A673 (cell line): ENCODE measurements around the gene SH3PXD2B. TPM values are rescaled to one million over a fixed set of nuclear protein-coding genes. Genes with fewer than 3 reads are reported as not detected.

Experiments
- BruUV-seq: library from RNA; stranded (reverse); fragments of 400-500 nt; replicated peaks from 2 replicates; lab custom pipeline; 2021; lab: Mats Ljungman, UMichigan
- CTCF ChIA-PET: fragments of 300-600 bp; sonication (Branson Sonifier 250); formaldehyde crosslinking; loops from one replicate; lab custom pipeline; 2022; ENCODE audit warnings: antibody characterized with exemption; lab: Charles Lee
- POLR2A ChIA-PET: fragments of 300-600 bp; sonication (Branson Sonifier 250); formaldehyde crosslinking; loops from one replicate; lab custom pipeline; 2022; ENCODE audit warnings: antibody characterized with exemption; ENCODE audit not compliant: low non-redundant PET; lab: Charles Lee
- DNase-seq: peaks from one replicate; pipeline ENCODE4 v3.0.0-alpha.2; 2015; ENCODE audit warnings: low spot score
- H3K27ac ChIP-seq: fragments of 200-600 bp; sonication (generic); 2 replicates; pipeline ENCODE4 v1.5.1; 2016; ENCODE audit warnings: mixed run types, low read depth, mild to moderate bottlenecking, mixed read lengths, antibody characterized with exemption, low read length; ENCODE audit not compliant: poor library complexity, severe bottlenecking
- H3K27me3 ChIP-seq: fragments of 200-600 bp; sonication (generic); replicated peaks from 2 replicates; pipeline ENCODE4 v1.6.1; 2017; ENCODE audit warnings: mixed run types, low read depth, mild to moderate bottlenecking, mixed read lengths, antibody characterized with exemption, low read length; ENCODE audit not compliant: insufficient read depth, poor library complexity
- H3K36me3 ChIP-seq: fragments of 200-600 bp; sonication (generic); 2 replicates; pipeline ENCODE4 v1.6.1; 2016; ENCODE audit warnings: mixed run types, mild to moderate bottlenecking, mixed read lengths, antibody characterized with exemption, low read length; ENCODE audit not compliant: insufficient read depth, poor library complexity, severe bottlenecking
- H3K4me1 ChIP-seq: fragments of 200-600 bp; sonication (generic); 2 replicates; pipeline ENCODE4 v1.6.1; 2017; ENCODE audit warnings: mixed run types, mild to moderate bottlenecking, mixed read lengths, antibody characterized with exemption, low read length; ENCODE audit not compliant: insufficient read depth, poor library complexity, severe bottlenecking
- H3K4me3 ChIP-seq: fragments of 200-600 bp; sonication (generic); 2 replicates; pipeline ENCODE4 v1.5.1; 2016; ENCODE audit warnings: low read depth, mixed run types, mild to moderate bottlenecking, mixed read lengths, low read length; ENCODE audit not compliant: poor library complexity, severe bottlenecking
- H3K9me3 ChIP-seq: fragments of 200-600 bp; sonication (generic); 2 replicates; pipeline ENCODE4 v1.6.1; 2016; ENCODE audit warnings: mixed run types, low read depth, mild to moderate bottlenecking, mixed read lengths, antibody characterized with exemption, low read length; ENCODE audit not compliant: poor library complexity, severe bottlenecking
- EZH2 ChIP-seq: fragments of 200-600 bp; sonication (generic); IDR thresholded peaks from 2 replicates; pipeline ENCODE4 v1.6.1; 2017; ENCODE audit warnings: borderline replicate concordance, low read depth, mild to moderate bottlenecking, mixed read lengths, antibody characterized with exemption, low read length; ENCODE audit not compliant: poor library complexity, severe bottlenecking
- intact Hi-C: fragments of 100-400 bp; cut with micrococcal nuclease; formaldehyde crosslinking; loops from one replicate; pipeline ENCODE4 v1.10.0; 2022; ENCODE audit not compliant: unreplicated experiment
- total RNA-seq: library from RNA; stranded (reverse); gene quantifications from 2 replicates; pipeline ENCODE4 v1.2.3, GENCODE V29; 2021
- TF ChIP-seq, protein P1 (sequence below): fragments of 300-800, 200-600 bp; sonication (generic); conservative IDR thresholded peaks from 2 replicates; pipeline ENCODE4 v1.5.1; 2017; ENCODE audit warnings: low read depth, mild to moderate bottlenecking, antibody characterized with exemption, low read length, moderate library complexity, mixed read lengths

Gene SH3PXD2B
- total RNA-seq, 1 experiment from 2014 or later = 28.1 TPM

DNA sequence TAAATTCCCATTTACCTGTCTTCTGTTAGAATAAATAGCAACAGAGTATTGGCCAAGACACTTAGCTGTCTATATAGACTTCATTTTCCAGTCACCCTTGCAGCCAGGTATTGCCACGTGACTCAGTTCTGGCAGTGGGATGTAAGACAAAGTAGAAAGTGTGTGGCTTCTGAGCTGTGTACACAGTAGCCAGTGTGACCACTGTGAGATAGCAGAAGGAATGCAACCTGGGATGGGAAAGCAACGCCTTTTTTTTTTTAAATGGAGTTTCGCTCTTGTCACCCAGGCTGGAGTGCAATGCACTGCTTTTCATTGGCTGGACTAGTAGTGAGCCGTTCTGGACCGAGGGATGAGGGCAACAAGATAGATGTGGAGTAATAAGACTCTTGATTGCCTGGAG is 106.2 kb downstream of the SH3PXD2B start:
- H3K27ac ChIP-seq = no peak overlapping the region
- no TSS peak for BruUV-seq
- H3K4me1 ChIP-seq = no peaks in the 10 kb centered on the region
- ChIA-PET CTCF (no interaction called here), POLR2A (no interaction called here)
- H3K9me3 ChIP-seq = no peaks in the 10 kb centered on the region
- intact Hi-C loops = no loop called here
- H3K36me3 ChIP-seq = no peaks in the 10 kb centered on the region
- no peak for TF ChIP-seq EZH2
- TF ChIP-seq, protein P1, sequence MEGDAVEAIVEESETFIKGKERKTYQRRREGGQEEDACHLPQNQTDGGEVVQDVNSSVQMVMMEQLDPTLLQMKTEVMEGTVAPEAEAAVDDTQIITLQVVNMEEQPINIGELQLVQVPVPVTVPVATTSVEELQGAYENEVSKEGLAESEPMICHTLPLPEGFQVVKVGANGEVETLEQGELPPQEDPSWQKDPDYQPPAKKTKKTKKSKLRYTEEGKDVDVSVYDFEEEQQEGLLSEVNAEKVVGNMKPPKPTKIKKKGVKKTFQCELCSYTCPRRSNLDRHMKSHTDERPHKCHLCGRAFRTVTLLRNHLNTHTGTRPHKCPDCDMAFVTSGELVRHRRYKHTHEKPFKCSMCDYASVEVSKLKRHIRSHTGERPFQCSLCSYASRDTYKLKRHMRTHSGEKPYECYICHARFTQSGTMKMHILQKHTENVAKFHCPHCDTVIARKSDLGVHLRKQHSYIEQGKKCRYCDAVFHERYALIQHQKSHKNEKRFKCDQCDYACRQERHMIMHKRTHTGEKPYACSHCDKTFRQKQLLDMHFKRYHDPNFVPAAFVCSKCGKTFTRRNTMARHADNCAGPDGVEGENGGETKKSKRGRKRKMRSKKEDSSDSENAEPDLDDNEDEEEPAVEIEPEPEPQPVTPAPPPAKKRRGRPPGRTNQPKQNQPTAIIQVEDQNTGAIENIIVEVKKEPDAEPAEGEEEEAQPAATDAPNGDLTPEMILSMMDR = no peak
- no peak overlapping the region for H3K4me3 ChIP-seq
- no peaks in the 10 kb centered on the region for H3K27me3 ChIP-seq
- DNase-seq = no peak

DNA sequence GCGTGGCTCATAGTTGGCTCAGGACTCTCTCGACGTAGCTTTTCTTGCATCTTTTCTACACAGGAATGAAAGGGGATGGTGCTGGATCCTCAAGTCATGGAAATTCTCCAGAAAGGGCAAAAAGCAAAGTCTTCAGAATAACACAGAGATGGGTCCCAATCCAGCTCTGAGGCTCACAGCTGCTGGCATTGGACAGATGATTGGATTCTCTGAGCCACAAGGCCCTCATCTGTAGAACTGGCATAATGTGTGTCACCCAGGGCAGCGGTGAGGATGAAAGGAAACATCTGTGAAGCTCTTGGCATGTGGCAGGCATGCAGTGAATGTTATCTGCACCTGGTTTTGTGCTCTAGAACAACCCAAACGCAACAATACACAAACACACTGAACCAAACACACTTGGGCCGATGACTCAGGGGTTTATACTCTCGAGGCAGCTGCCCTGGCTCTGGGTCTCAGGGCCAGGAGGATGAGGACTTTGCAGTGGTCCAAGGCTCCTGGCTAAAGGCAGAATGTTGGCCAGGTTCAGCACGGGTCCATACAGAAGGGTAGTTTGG is 106.8 kb downstream of the SH3PXD2B start:
- no peaks in the 10 kb centered on the region for H3K27me3 ChIP-seq
- BruUV-seq = no TSS peak
- POLR2A ChIA-PET = no interaction called here
- no peak for DNase-seq
- H3K4me3 ChIP-seq = no peak overlapping the region
- intact Hi-C loops = no loop called here
- no peak overlapping the region for H3K27ac ChIP-seq
- CTCF ChIA-PET = no interaction called here
- TF ChIP-seq EZH2 = no peak
- TF ChIP-seq, protein P1 = no peak
- no peaks in the 10 kb centered on the region for H3K9me3 ChIP-seq
- no peaks in the 10 kb centered on the region for H3K4me1 ChIP-seq
- H3K36me3 ChIP-seq = no peaks in the 10 kb centered on the region

DNA sequence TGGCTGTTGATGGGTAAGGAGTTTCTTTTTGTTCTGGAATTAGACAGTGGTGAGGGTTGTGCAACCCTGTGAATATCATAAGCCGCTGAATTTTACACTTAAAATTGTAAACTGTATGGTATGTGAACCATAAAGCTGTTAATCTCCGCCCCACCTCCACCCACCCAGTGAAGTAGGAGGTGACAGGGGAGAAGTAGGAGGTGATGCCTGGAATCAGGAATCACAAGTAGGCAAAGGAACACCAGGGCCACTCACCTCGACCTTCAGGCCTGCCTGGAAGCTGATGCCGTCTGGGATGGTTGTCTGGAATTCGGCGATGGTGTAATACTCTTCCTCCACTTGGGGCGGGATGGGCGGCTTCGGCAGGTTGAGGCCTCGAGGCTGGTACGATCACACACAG is 108.4 kb downstream of the SH3PXD2B start:
- no TSS peak for BruUV-seq
- ChIA-PET CTCF (no interaction called here), POLR2A (no interaction called here)
- H3K4me1 ChIP-seq = no peaks in the 10 kb centered on the region
- intact Hi-C loops = no loop called here
- no peaks in the 10 kb centered on the region for H3K27me3 ChIP-seq
- DNase-seq = no peak
- no peaks in the 10 kb centered on the region for H3K9me3 ChIP-seq
- TF ChIP-seq EZH2 = no peak
- TF ChIP-seq, protein P1 = no peak
- no peaks in the 10 kb centered on the region for H3K36me3 ChIP-seq
- no peak overlapping the region for H3K27ac ChIP-seq
- no peak overlapping the region for H3K4me3 ChIP-seq
